OCI-LY1 (cell line): Measurements from ENCODE around the gene PLS3.

Source experiments
- H2AFZ ChIP-seq: fragments of 200-600 bp; sonication (generic), shearing (Covaris generic); 2 replicates; pipeline ENCODE4 v1.6.0; 2014; ENCODE audit warnings: antibody characterized with exemption, mild to moderate bottlenecking, low read length
- H3F3A ChIP-seq: fragments of 200-600 bp; sonication (generic), shearing (Covaris generic); 2 replicates; pipeline ENCODE4 v1.6.0; 2014; ENCODE audit warnings: mild to moderate bottlenecking, antibody characterized with exemption, low read length, moderate library complexity; ENCODE audit not compliant: insufficient read depth
- H3K27ac ChIP-seq: fragments of 200-600 bp; sonication (generic); 2 replicates; pipeline ENCODE4 v1.5.1; 2014; ENCODE audit warnings: low read length, mixed run types, mild to moderate bottlenecking, low read depth; ENCODE audit not compliant: poor library complexity, severe bottlenecking
- H3K27me3 ChIP-seq: fragments of 200-600 bp; sonication (generic); 2 replicates; pipeline ENCODE4 v1.6.0; 2014; ENCODE audit warnings: antibody characterized with exemption, mild to moderate bottlenecking, low read length, moderate library complexity; ENCODE audit not compliant: insufficient read depth
- H3K36me3 ChIP-seq: fragments of 200-600 bp; sonication (generic); 2 replicates; pipeline ENCODE4 v1.6.1; 2014; ENCODE audit warnings: mild to moderate bottlenecking, antibody characterized with exemption, low read length, moderate library complexity, mixed read lengths; ENCODE audit not compliant: insufficient read depth
- H3K4me1 ChIP-seq: fragments of 200-600 bp; sonication (generic); 2 replicates; pipeline ENCODE4 v1.5.1; 2014; ENCODE audit warnings: mild to moderate bottlenecking, low read length, moderate library complexity; ENCODE audit not compliant: insufficient read depth, severe bottlenecking
- H3K4me2 ChIP-seq: fragments of 200-600 bp; sonication (generic), shearing (Covaris generic); 2 replicates; pipeline ENCODE4 v1.6.1; 2014; ENCODE audit warnings: low read length
- H3K4me3 ChIP-seq: fragments of 200-600 bp; sonication (generic); 2 replicates; pipeline ENCODE4 v1.5.1; 2014; ENCODE audit warnings: low read length, low read depth, mild to moderate bottlenecking, mixed read lengths; ENCODE audit not compliant: poor library complexity, severe bottlenecking
- H3K79me2 ChIP-seq: fragments of 200-600 bp; shearing (Covaris generic); 2 replicates; pipeline ENCODE4 v1.6.1; 2016; ENCODE audit warnings: mixed run types, low read length, mixed read lengths; ENCODE audit not compliant: insufficient read depth
- H3K9ac ChIP-seq: fragments of 200-600 bp; sonication (generic), shearing (Covaris generic); 2 replicates; pipeline ENCODE4 v1.6.1; 2014; ENCODE audit warnings: mild to moderate bottlenecking, low read length, mixed read lengths
- H3K9me2 ChIP-seq: fragments of 200-600 bp; sonication (generic), shearing (Covaris generic); 2 replicates; pipeline ENCODE4 v1.6.1; 2014; ENCODE audit warnings: low read depth, mild to moderate bottlenecking, low read length, mixed read lengths
- H3K9me3 ChIP-seq: fragments of 200-600 bp; shearing (Covaris generic); 2 replicates; pipeline ENCODE4 v1.6.1; 2014; ENCODE audit warnings: low read length, mixed read lengths
- H4K20me1 ChIP-seq: fragments of 200-600 bp; sonication (generic), shearing (Covaris generic); 2 replicates; pipeline ENCODE4 v1.6.0; 2016; ENCODE audit warnings: mild to moderate bottlenecking, low read length; ENCODE audit not compliant: insufficient read depth
- CTCF ChIP-seq: fragments of 200-600 bp; sonication (generic), shearing (Covaris generic); IDR thresholded peaks from 2 replicates; pipeline ENCODE4 v1.5.1; 2017; ENCODE audit warnings: mild to moderate bottlenecking, antibody characterized with exemption, low read length, moderate library complexity, mixed read lengths
- EZH2 ChIP-seq: fragments of 200-600 bp; sonication (generic), shearing (Covaris generic); IDR thresholded peaks from 2 replicates; pipeline ENCODE4 v1.8.0; 2017; ENCODE audit warnings: borderline replicate concordance, mixed run types, mild to moderate bottlenecking, antibody characterized with exemption, low read length, moderate library complexity, mixed read lengths

PLS3 gene

DNA sequence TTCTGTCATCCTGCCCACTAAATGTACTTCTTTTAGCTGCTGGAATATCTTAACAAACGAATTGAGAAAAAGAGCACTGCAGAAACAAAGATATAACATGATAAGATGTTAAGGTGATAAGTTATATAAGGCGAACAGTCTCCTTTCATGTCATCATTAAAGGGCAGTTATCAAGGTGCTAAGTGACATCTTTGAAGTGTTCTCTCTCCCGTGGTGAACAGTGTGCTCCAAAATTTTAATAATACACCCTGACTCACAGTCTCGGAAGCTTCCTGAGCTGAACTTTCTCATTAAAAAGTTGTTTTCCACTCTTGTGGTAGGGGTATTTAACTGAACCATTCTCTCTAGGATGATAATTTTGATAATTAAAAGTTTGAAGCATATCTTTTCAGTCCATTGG is 61.6 kb downstream of the PLS3 start:
- Histone ChIP-seq H3K4me3 (no peak overlapping the region), H4K20me1 (no peaks in the 10 kb centered on the region), H3K79me2 (no peaks in the 10 kb centered on the region), H3K4me1 (no peaks in the 10 kb centered on the region), H3K27me3 (no peaks in the 10 kb centered on the region), H2AFZ (no peak overlapping the region), H3K9me2 (no peaks in the 10 kb centered on the region), H3K36me3 (no peaks in the 10 kb centered on the region), H3K9ac (no peak overlapping the region), H3K27ac (no peak overlapping the region), H3K9me3 (no peaks in the 10 kb centered on the region), H3F3A (no peaks in the 10 kb centered on the region), H3K4me2 (no peak overlapping the region)
- no peak for TF ChIP-seq EZH2
- no peak for TF ChIP-seq CTCF

- Histone ChIP-seq H3K4me2 (no peak overlapping the region), H3K27ac (no peak overlapping the region), H3K9me2 (no peaks in the 10 kb centered on the region), H3K27me3 (no peaks in the 10 kb centered on the region), H3K4me1 (no peaks in the 10 kb centered on the region), H2AFZ (no peak overlapping the region), H3K36me3 (no peaks in the 10 kb centered on the region), H3F3A (no peaks in the 10 kb centered on the region), H3K9ac (no peak overlapping the region), H3K9me3 (no peaks in the 10 kb centered on the region), H4K20me1 (no peaks in the 10 kb centered on the region), H3K4me3 (no peak overlapping the region), H3K79me2 (no peaks in the 10 kb centered on the region)
- TF ChIP-seq EZH2 (no peak), CTCF (no peak)
Observed at GRCh38 chrX:115624916-115625315, 63.9 kb downstream of the PLS3 start.

GRCh38 chrX:115625572-115626301 is 64.8 kb downstream of the PLS3 start:
- H3K27ac ChIP-seq = no peak overlapping the region
- H4K20me1 ChIP-seq = no peaks in the 10 kb centered on the region
- H3K9me3 ChIP-seq = no peaks in the 10 kb centered on the region
- no peaks in the 10 kb centered on the region for H3F3A ChIP-seq
- H3K27me3 ChIP-seq = no peaks in the 10 kb centered on the region
- no peaks in the 10 kb centered on the region for H3K4me1 ChIP-seq
- H3K36me3 ChIP-seq = no peaks in the 10 kb centered on the region
- H3K79me2 ChIP-seq = no peaks in the 10 kb centered on the region
- no peak for TF ChIP-seq CTCF
- no peak for TF ChIP-seq EZH2
- H2AFZ ChIP-seq = no peak overlapping the region
- no peaks in the 10 kb centered on the region for H3K9me2 ChIP-seq
- H3K4me2 ChIP-seq = no peak overlapping the region
- H3K4me3 ChIP-seq = no peak overlapping the region
- H3K9ac ChIP-seq = no peak overlapping the region
